Measurements from ENCODE around the gene S100A10. TPM values are rescaled to one million over a fixed set of nuclear protein-coding genes. Genes with fewer than 3 reads are reported as not detected.
A peak's percentile ranks its signal among the peaks of the same experiment; 100 is the strongest.

The S100A10 gene
- total RNA-seq, 1 donor from 2014 or later = 186 TPM

DNA sequence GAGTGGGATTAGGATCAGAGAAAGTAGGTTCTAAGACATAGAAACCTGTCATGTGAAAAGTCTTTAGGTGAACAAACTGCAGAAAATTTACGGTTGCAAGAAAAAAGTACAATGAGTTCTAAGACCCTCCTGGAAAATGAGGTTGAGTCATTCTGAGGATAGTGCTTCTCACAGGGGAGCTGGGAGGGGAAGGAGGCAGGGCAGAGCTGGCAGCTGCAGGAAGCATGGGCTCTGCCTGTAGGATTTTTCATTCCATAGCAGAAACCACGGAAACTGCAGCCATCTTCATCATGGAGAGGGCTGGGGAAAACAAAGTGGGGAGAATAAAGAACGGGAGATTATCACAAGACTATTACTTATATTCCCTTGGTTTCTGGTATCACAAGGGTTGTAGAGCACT lies 58.5 kb downstream of the S100A10 start:
- intact Hi-C loops (cut with micrococcal nuclease) = loop anchor here (2.0 kb wide), 1 partner anchor 62 kb away; no protein-coding TSS in a partner anchor

GRCh38 chr1:151934048-151934493 lies 59.6 kb downstream of the S100A10 start:
- Histone ChIP-seq H3K27ac (replicated peaks) (no peak overlapping the region), H3K4me1 (no peaks in the 10 kb centered on the region), H3K36me3 (no peaks in the 10 kb centered on the region), H3K27me3 (ENCODE audit: low read depth) (no peaks in the 10 kb centered on the region), H3K9me3 (replicated peaks) (no peaks in the 10 kb centered on the region), H3K4me3 (no peak overlapping the region)
- intact Hi-C loops (cut with micrococcal nuclease) = loop anchor here (2.0 kb wide), 1 partner anchor 63 kb away; no protein-coding TSS in a partner anchor
- peak; percentile 93 for TF ChIP-seq CTCF (IDR thresholded peaks at IDR 0.05; ENCODE audit: borderline replicate concordance)
- no peak for DNase-seq

More for the DNA sequence above, 58.5 kb downstream of the S100A10 start:
- peaks cover under 1% of the 10 kb centered on the region for H3K4me1 ChIP-seq
- TF ChIP-seq CTCF (IDR thresholded peaks at IDR 0.05; ENCODE audit: borderline replicate concordance) = no peak
- no peak overlapping the region for H3K4me3 ChIP-seq
- DNase-seq = no peak
- no peaks in the 10 kb centered on the region for H3K27me3 ChIP-seq (ENCODE audit: low read depth)
- no peaks in the 10 kb centered on the region for H3K9me3 ChIP-seq (replicated peaks)
- no peaks in the 10 kb centered on the region for H3K36me3 ChIP-seq
- no peak overlapping the region for H3K27ac ChIP-seq (replicated peaks)

Other genes starting within 250 kb of the S100A10 start
- 41.8 TPM for gene MRPL9, start 230.4 kb downstream of the S100A10 start, total RNA-seq
- 3.8 TPM for gene TDRKH, start 203.4 kb downstream of the S100A10 start, total RNA-seq
- 0.77 TPM for gene LINGO4, start 188.4 kb downstream of the S100A10 start, total RNA-seq
- gene RORC, start 162.1 kb downstream of the S100A10 start, total RNA-seq = 10.3 TPM
- gene C2CD4D, start 154.0 kb downstream of the S100A10 start, total RNA-seq = not detected
- gene THEM5, start 140.1 kb downstream of the S100A10 start, total RNA-seq = not detected
- gene THEM4, start 84.3 kb downstream of the S100A10 start, total RNA-seq = 15.8 TPM
- gene S100A11, start 43.1 kb upstream of the S100A10 start, total RNA-seq = 66.9 TPM
- not detected for gene TCHHL1, start 95.2 kb upstream of the S100A10 start, total RNA-seq
- not detected for gene TCHH, start 121.6 kb upstream of the S100A10 start, total RNA-seq
- gene RPTN, start 165.4 kb upstream of the S100A10 start, total RNA-seq = not detected
- gene HRNR, start 230.3 kb upstream of the S100A10 start, total RNA-seq = not detected